Liver (tissue), 9 donors: ENCODE measurements around the gene CCL25. TPM values are rescaled to one million over a fixed set of nuclear protein-coding genes. Genes with fewer than 3 reads are reported as not detected.

ENCODE experiments used
- DNase-seq: peaks from one replicate; pipeline ENCODE4 v3.0.0-alpha.2; 2017; ENCODE audit warnings: low spot score
- H3K27ac ChIP-seq, 2 donors: one replicate each; pipeline ENCODE4 v1.7.0; 2013; ENCODE audit warnings: inconsistent platforms in 2 of 2, low read length in 2 of 2, control low read depth in 1 of 2, low read depth in 1 of 2, mild to moderate bottlenecking in 1 of 2
- H3K27me3 ChIP-seq, 4 donors: one replicate each; pipeline versions ENCODE4 v1.6.1 to v1.7.0; 2013; ENCODE audit warnings: low read length in 3 of 4, inconsistent platforms in 1 of 4, mild to moderate bottlenecking in 1 of 4, moderate library complexity in 1 of 4; ENCODE audit not compliant: control insufficient read depth in 4 of 4, insufficient read depth in 4 of 4
- H3K36me3 ChIP-seq, 4 donors: one replicate each; pipeline versions ENCODE4 v1.6.1 to v1.7.0; 2013; ENCODE audit warnings: low read length in 3 of 4, mild to moderate bottlenecking in 3 of 4, low read depth in 1 of 4, moderate library complexity in 1 of 4; ENCODE audit not compliant: control insufficient read depth in 4 of 4, insufficient read depth in 3 of 4
- H3K4me1 ChIP-seq, 4 donors: one replicate each; pipeline versions ENCODE4 v1.6.1 to v1.7.0; 2013; ENCODE audit warnings: low read length in 3 of 4, mild to moderate bottlenecking in 3 of 4, moderate library complexity in 1 of 4; ENCODE audit not compliant: control insufficient read depth in 4 of 4, insufficient read depth in 4 of 4
- H3K4me3 ChIP-seq, 3 donors: one replicate each; pipeline versions ENCODE4 v1.6.1 to v1.7.0; 2013; ENCODE audit warnings: low read length in 3 of 3, control low read depth in 1 of 3, low read depth in 1 of 3, mild to moderate bottlenecking in 1 of 3
- H3K9ac ChIP-seq, 2 donors: one replicate each; pipeline ENCODE4 v1.7.0; 2013; ENCODE audit warnings: low read length in 2 of 2, mild to moderate bottlenecking in 2 of 2, moderate library complexity in 2 of 2, control low read depth in 1 of 2, low read depth in 1 of 2
- H3K9me3 ChIP-seq, 4 donors: one replicate each; pipeline versions ENCODE4 v1.6.1 to v1.7.0; 2013; ENCODE audit warnings: low read length in 3 of 4; ENCODE audit not compliant: control insufficient read depth in 4 of 4
- FOXA1 ChIP-seq: IDR thresholded peaks from 2 replicates; pipeline ENCODE4 v1.6.1; 2016; ENCODE audit warnings: antibody characterized with exemption
- FOXA2 ChIP-seq: IDR thresholded peaks from 2 replicates; pipeline ENCODE4 v1.6.1; 2016; ENCODE audit warnings: antibody characterized with exemption
- GABPA ChIP-seq, 2 donors: IDR thresholded peaks in 1 of 2; conservative IDR thresholded peaks in 1 of 2; 2 replicates each; pipeline ENCODE4 v1.6.1; 2016; ENCODE audit warnings: antibody characterized with exemption in 2 of 2, mild to moderate bottlenecking in 1 of 2, moderate library complexity in 1 of 2
- HNF4A ChIP-seq, 2 donors: conservative IDR thresholded peaks; 2 replicates each; pipeline ENCODE4 v1.6.1; 2016; ENCODE audit warnings: antibody characterized with exemption in 2 of 2, mild to moderate bottlenecking in 2 of 2
- HNF4G ChIP-seq: IDR thresholded peaks from 2 replicates; pipeline ENCODE4 v1.6.1; 2016; ENCODE audit warnings: antibody characterized with exemption
- JUND ChIP-seq, 2 donors: IDR thresholded peaks; 2 replicates each; pipeline ENCODE4 v1.6.1; 2016; ENCODE audit warnings: antibody characterized with exemption in 2 of 2
- NR2F2 ChIP-seq: IDR thresholded peaks from 2 replicates; pipeline ENCODE4 v1.6.1; 2016; ENCODE audit warnings: antibody characterized with exemption
- RAD21 ChIP-seq, 2 donors: IDR thresholded peaks; 2 replicates each; pipeline ENCODE4 v1.6.1; 2016; ENCODE audit warnings: antibody characterized with exemption in 2 of 2, mild to moderate bottlenecking in 2 of 2
- RXRA ChIP-seq, 2 donors: IDR thresholded peaks; 2 replicates each; pipeline ENCODE4 v1.6.1; 2017 to 2018; ENCODE audit warnings: antibody characterized with exemption in 2 of 2, mild to moderate bottlenecking in 1 of 2
- SP1 ChIP-seq: IDR thresholded peaks from 2 replicates; pipeline ENCODE4 v1.6.1; 2018; ENCODE audit warnings: antibody characterized with exemption, mild to moderate bottlenecking
- TAF1 ChIP-seq: conservative IDR thresholded peaks from 2 replicates; pipeline ENCODE4 v1.6.1; 2016; ENCODE audit warnings: antibody characterized with exemption, mild to moderate bottlenecking
- YY1 ChIP-seq: IDR thresholded peaks from 2 replicates; pipeline ENCODE4 v1.6.1; 2016; ENCODE audit warnings: antibody characterized with exemption, mild to moderate bottlenecking
- WGBS: extraction: QIAGEN DNeasy Blood & Tissue Kit; methylation state at CpG from one replicate; pipeline ENCODE4 v1.1.7; 2013; 5-methylcytosine and 5-hydroxymethylcytosine counted together
- polyA plus RNA-seq, 2 donors: library from polyadenylated mRNA; stranded (reverse) in 1 of 2; unstranded in 1 of 2; fragments of 200-250 nt in 1 of 2; fragments of >200 nt in 1 of 2; fragmentation: Nextera tagmentation in 1 of 2; extraction: Ambion mirVana in 1 of 2; gene quantifications; one replicate each; pipeline versions ENCODE4 v1.2.1 to v1.2.3, GENCODE V29; 2013 to 2015
- total RNA-seq, 2 donors: library from RNA; depleted of rRNA; stranded (reverse); fragments of >200 nt; gene quantifications; one replicate each; pipeline ENCODE4 v1.2.3, GENCODE V29; 2014
- TF ChIP-seq, protein P1 (sequence below): IDR thresholded peaks from 2 replicates; pipeline ENCODE4 v1.6.1; 2016; ENCODE audit warnings: antibody characterized with exemption, mild to moderate bottlenecking
- TF ChIP-seq, protein P2 (sequence below): IDR thresholded peaks from 2 replicates; pipeline ENCODE4 v1.6.1; 2016; ENCODE audit warnings: antibody characterized with exemption
- TF ChIP-seq, protein P3 (sequence below): IDR thresholded peaks from 2 replicates; pipeline ENCODE4 v1.6.1; 2016; ENCODE audit warnings: antibody characterized with exemption
- TF ChIP-seq, protein P4 (sequence below): IDR thresholded peaks from 2 replicates; pipeline ENCODE4 v1.6.1; 2016; ENCODE audit warnings: antibody characterized with exemption
- donor health status: healthy.
- donor health status: healthy.
- donor health status: healthy.
- donor health status: healthy.
- donor health status: healthy.

Gene CCL25
- total and polyA plus RNA-seq, 4 donors = not detected

DNA sequence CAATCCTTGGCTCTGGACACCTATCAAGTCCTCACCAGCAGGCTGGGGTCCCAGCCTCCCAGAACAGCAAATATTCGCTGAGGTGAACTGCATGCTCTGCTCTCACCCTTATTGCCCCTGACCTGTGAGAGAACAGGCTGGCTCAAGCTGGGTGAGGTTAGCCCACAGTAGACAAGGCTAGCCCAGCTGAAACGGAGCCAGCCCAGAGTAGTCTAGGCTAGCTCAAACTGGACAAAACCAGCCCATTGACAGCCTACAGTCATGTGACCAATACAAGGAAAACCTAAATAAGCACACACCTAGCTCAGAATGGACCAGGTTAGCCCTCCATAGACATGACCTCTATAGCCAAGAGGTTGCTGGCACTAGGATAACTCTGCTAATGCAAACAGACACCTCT is 38.4 kb downstream of the CCL25 start:
- DNase-seq = no peak
- no peaks in the 10 kb centered on the region for H3K27me3 ChIP-seq
- WGBS = 89% methylated on average over 2 of the region's 2 CpGs
- TF ChIP-seq HNF4A (conservative IDR thresholded peaks at IDR 0.05) (no peak), FOXA1 (no peak), NR2F2 (no peak), SP1 (no peak), HNF4G (no peak), RXRA (IDR thresholded peaks at IDR 0.05) (no peak), GABPA (IDR thresholded peaks at IDR 0.05 in 1 of 2, conservative IDR thresholded peaks at IDR 0.05 in 1 of 2) (no peak), FOXA2 (no peak)
- TF ChIP-seq, protein P1, sequence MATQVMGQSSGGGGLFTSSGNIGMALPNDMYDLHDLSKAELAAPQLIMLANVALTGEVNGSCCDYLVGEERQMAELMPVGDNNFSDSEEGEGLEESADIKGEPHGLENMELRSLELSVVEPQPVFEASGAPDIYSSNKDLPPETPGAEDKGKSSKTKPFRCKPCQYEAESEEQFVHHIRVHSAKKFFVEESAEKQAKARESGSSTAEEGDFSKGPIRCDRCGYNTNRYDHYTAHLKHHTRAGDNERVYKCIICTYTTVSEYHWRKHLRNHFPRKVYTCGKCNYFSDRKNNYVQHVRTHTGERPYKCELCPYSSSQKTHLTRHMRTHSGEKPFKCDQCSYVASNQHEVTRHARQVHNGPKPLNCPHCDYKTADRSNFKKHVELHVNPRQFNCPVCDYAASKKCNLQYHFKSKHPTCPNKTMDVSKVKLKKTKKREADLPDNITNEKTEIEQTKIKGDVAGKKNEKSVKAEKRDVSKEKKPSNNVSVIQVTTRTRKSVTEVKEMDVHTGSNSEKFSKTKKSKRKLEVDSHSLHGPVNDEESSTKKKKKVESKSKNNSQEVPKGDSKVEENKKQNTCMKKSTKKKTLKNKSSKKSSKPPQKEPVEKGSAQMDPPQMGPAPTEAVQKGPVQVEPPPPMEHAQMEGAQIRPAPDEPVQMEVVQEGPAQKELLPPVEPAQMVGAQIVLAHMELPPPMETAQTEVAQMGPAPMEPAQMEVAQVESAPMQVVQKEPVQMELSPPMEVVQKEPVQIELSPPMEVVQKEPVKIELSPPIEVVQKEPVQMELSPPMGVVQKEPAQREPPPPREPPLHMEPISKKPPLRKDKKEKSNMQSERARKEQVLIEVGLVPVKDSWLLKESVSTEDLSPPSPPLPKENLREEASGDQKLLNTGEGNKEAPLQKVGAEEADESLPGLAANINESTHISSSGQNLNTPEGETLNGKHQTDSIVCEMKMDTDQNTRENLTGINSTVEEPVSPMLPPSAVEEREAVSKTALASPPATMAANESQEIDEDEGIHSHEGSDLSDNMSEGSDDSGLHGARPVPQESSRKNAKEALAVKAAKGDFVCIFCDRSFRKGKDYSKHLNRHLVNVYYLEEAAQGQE = no peak
- TF ChIP-seq, protein P2, sequence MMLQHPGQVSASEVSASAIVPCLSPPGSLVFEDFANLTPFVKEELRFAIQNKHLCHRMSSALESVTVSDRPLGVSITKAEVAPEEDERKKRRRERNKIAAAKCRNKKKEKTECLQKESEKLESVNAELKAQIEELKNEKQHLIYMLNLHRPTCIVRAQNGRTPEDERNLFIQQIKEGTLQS = no peak
- no peak overlapping the region for H3K4me3 ChIP-seq
- H3K9me3 ChIP-seq = peaks cover 6 to 14% (median 9%) of the 10 kb centered on the region in 4 donors
- H3K36me3 ChIP-seq = no peaks in the 10 kb centered on the region
- no peak overlapping the region for H3K9ac ChIP-seq
- H3K27ac ChIP-seq = no peak overlapping the region
- H3K4me1 ChIP-seq = peaks cover 0 to 2% (median 0%) of the 10 kb centered on the region in 4 donors

DNA sequence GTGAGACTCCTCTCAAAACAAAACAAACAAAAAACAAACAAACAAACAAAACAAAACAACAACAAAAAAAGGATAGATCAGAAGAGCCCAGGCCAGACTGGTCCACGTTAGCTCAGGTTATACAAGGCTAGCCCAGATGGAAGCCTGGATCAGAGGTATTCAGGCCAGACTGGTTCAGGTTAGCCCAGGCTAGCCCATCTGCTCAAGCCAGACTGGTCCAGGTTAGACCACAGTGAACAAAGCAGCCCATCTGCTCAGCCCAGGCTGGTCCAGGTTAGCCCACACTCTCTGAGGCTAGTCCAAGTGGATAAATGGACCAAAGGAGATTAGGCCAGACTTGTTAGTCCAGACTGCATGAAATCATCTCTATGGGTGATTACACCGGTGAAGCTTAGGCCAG is 41.2 kb downstream of the CCL25 start:
- Histone ChIP-seq H3K27ac (no peak overlapping the region), H3K9ac (no peak overlapping the region), H3K27me3 (no peaks in the 10 kb centered on the region), H3K9me3 (peaks cover 6 to 20% (median 14%) of the 10 kb centered on the region in 4 donors), H3K4me1 (no peaks in the 10 kb centered on the region), H3K4me3 (no peak overlapping the region), H3K36me3 (no peaks in the 10 kb centered on the region)
- no peak for TF ChIP-seq SP1
- TF ChIP-seq RXRA (IDR thresholded peaks at IDR 0.05) = no peak
- TF ChIP-seq TAF1 = no peak
- no peak for TF ChIP-seq JUND (IDR thresholded peaks at IDR 0.05)
- no peak for TF ChIP-seq YY1
- no peak for TF ChIP-seq FOXA1
- no peak for TF ChIP-seq HNF4G
- no peak for TF ChIP-seq RAD21 (IDR thresholded peaks at IDR 0.05)
- TF ChIP-seq, protein P3, sequence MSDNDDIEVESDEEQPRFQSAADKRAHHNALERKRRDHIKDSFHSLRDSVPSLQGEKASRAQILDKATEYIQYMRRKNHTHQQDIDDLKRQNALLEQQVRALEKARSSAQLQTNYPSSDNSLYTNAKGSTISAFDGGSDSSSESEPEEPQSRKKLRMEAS = no peak
- 95% methylated on average over 2 of the region's 2 CpGs for WGBS
- no peak for DNase-seq

DNA sequence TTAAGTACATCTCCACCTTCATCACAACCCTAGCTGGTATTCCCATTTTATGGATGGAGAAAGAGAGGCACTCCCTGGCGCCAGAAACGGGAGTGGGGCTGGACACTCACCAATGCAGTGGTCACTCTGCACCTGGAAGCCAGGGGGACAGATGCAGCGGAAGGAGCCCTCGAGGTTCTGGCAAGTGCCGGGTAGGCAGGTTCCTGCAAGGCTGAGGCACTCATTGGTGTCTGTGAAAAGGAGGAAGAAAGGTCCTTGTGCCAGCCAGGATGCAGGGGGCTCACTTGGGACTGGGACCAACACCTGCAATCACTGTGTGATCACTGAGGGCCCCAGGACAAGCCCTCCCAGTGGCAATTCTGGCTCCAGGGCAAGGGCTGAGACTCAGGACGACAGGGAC is 41.8 kb downstream of the CCL25 start:
- no peak for DNase-seq
- no peaks in the 10 kb centered on the region for H3K4me1 ChIP-seq
- H3K4me3 ChIP-seq = no peak overlapping the region
- TF ChIP-seq FOXA1 = no peak
- no peak for TF ChIP-seq RXRA (IDR thresholded peaks at IDR 0.05)
- no peak for TF ChIP-seq HNF4G
- no peak for TF ChIP-seq TAF1
- TF ChIP-seq, protein P4, sequence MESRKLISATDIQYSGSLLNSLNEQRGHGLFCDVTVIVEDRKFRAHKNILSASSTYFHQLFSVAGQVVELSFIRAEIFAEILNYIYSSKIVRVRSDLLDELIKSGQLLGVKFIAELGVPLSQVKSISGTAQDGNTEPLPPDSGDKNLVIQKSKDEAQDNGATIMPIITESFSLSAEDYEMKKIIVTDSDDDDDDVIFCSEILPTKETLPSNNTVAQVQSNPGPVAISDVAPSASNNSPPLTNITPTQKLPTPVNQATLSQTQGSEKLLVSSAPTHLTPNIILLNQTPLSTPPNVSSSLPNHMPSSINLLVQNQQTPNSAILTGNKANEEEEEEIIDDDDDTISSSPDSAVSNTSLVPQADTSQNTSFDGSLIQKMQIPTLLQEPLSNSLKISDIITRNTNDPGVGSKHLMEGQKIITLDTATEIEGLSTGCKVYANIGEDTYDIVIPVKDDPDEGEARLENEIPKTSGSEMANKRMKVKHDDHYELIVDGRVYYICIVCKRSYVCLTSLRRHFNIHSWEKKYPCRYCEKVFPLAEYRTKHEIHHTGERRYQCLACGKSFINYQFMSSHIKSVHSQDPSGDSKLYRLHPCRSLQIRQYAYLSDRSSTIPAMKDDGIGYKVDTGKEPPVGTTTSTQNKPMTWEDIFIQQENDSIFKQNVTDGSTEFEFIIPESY = no peak
- TF ChIP-seq SP1 = no peak
- no peak for TF ChIP-seq FOXA2
- TF ChIP-seq JUND (IDR thresholded peaks at IDR 0.05) = no peak
- no peak for TF ChIP-seq YY1
- TF ChIP-seq RAD21 (IDR thresholded peaks at IDR 0.05) = no peak
- TF ChIP-seq, protein P1 = no peak
- no peak for TF ChIP-seq GABPA (IDR thresholded peaks at IDR 0.05 in 1 of 2, conservative IDR thresholded peaks at IDR 0.05 in 1 of 2)
- TF ChIP-seq HNF4A (conservative IDR thresholded peaks at IDR 0.05) = no peak
- TF ChIP-seq, protein P2 = no peak
- no peak overlapping the region for H3K27ac ChIP-seq
- H3K9me3 ChIP-seq = peaks cover 6 to 20% (median 14%) of the 10 kb centered on the region in 4 donors
- no peaks in the 10 kb centered on the region for H3K27me3 ChIP-seq
- 80% methylated on average over 6 of the region's 6 CpGs for WGBS
- no peaks in the 10 kb centered on the region for H3K36me3 ChIP-seq
- no peak overlapping the region for H3K9ac ChIP-seq
